Spinal cord (tissue), 10 donors: Measurements from ENCODE around the gene RCAN3. TPM values are rescaled to one million over a fixed set of nuclear protein-coding genes. Genes with fewer than 3 reads are reported as not detected.
A peak's percentile ranks its signal among the peaks of the same experiment; 100 is the strongest.

Experiments used
- DNase-seq, 6 donors: peaks; one replicate each; pipeline versions ENCODE4 v3.0.0 to v3.0.0-alpha.2; 2013 to 2015; ENCODE audit warnings: low spot score in 6 of 6, low read depth in 4 of 6
- H3K27ac ChIP-seq: one replicate; pipeline ENCODE4 v1.5.1; 2013; ENCODE audit warnings: low read depth, low read length, control low read depth
- H3K27me3 ChIP-seq: one replicate; pipeline ENCODE4 v1.6.1; 2013; ENCODE audit warnings: low read length; ENCODE audit not compliant: control insufficient read depth, insufficient read depth
- H3K36me3 ChIP-seq: one replicate; pipeline ENCODE4 v1.6.1; 2013; ENCODE audit warnings: low read length; ENCODE audit not compliant: control insufficient read depth, insufficient read depth
- H3K4me1 ChIP-seq: one replicate; pipeline ENCODE4 v1.6.1; 2013; ENCODE audit warnings: low read length; ENCODE audit not compliant: control insufficient read depth, insufficient read depth
- H3K4me3 ChIP-seq: one replicate; pipeline ENCODE4 v1.5.1; 2013; ENCODE audit warnings: low read depth, low read length, control low read depth
- H3K9me3 ChIP-seq: one replicate; pipeline ENCODE4 v1.6.1; 2013; ENCODE audit warnings: low read length; ENCODE audit not compliant: control insufficient read depth, insufficient read depth
- WGBS: methylation state at CpG from one replicate; pipeline ENCODE4 v1.1.5; 2013; ENCODE audit warnings: missing lambda C conversion rate; ENCODE audit not compliant: insufficient coverage; 5-methylcytosine and 5-hydroxymethylcytosine counted together
- polyA plus RNA-seq, 2 donors: library from polyadenylated mRNA; unstranded; fragments of 120-200 nt; gene quantifications; one replicate each; pipeline ENCODE4 v1.2.1, GENCODE V29; 2013; ENCODE audit not compliant: insufficient read length in 2 of 2
- total RNA-seq, 2 donors: library from RNA; depleted of rRNA in 1 of 2; stranded (reverse); fragments of 120-200 nt in 1 of 2; fragments of >200 nt in 1 of 2; gene quantifications; one replicate each; pipeline versions ENCODE4 v1.2.3 to v1.2.4, GENCODE V29; 2013 to 2014
- donor health status: healthy.

Gene RCAN3
- total and polyA plus RNA-seq, 4 donors, result 9.1 to 19.9 (median 11.7) TPM

DNA sequence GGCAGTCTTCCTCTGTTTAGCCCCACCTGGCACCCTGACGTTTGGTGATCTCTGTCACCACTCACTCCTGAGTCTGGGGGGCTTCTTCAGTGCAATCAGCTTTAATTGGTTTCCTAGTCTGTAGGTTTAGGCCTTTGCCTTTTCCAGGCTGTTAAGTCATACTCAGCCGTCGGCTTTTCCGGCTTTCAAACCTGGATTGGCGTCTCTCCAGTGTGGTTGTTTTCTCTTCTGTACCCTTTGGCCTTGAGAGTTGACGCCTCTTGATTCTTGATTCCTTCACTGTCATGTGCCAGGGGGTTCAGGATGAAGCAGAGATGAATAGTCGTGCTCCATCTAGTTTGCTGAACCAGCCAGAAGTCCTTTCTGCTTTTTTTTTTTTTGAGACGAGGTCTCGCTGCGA, 78.1 kb downstream of the RCAN3 start:
- 83% methylated on average over 9 of the region's 10 CpGs for WGBS

DNA sequence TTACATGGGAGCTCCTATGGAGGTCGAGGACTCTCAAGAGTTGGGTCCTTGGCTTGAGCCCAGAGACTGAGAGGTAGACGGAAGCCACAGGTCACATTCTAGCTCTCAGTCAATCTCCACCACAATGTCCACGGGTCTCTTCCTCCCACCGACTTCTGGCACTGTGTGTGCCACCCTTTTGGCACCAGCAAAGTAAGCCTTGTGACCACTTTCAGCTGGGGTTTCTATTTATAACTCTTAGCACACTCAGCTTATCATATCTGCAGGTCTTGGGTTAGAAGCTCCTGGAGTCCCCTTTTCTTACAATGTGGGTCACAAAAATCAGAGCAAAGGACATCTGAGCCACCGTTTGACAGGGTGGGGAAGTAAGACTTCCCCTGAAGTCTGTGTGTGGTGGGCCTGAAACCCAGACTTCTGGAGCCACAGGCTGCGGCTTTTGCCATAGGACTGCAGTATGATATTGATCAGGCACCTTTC, 81.6 kb downstream of the RCAN3 start:
- no peaks in the 10 kb centered on the region for H3K9me3 ChIP-seq
- H3K4me3 ChIP-seq, result no peak overlapping the region
- no peaks in the 10 kb centered on the region for H3K4me1 ChIP-seq
- DNase-seq, result no peak
- no peaks in the 10 kb centered on the region for H3K36me3 ChIP-seq
- H3K27me3 ChIP-seq, result peaks cover 5% of the 10 kb centered on the region
- 74% methylated on average over 6 of the region's 6 CpGs for WGBS
- no peak overlapping the region for H3K27ac ChIP-seq

More for the DNA sequence above, 78.1 kb downstream of the RCAN3 start:
- Histone ChIP-seq H3K9me3 (no peaks in the 10 kb centered on the region), H3K36me3 (no peaks in the 10 kb centered on the region), H3K27me3 (peaks cover 4% of the 10 kb centered on the region), H3K4me3 (no peak overlapping the region), H3K27ac (no peak overlapping the region), H3K4me1 (peaks cover 11% of the 10 kb centered on the region)
- DNase-seq, result no peak

DNA sequence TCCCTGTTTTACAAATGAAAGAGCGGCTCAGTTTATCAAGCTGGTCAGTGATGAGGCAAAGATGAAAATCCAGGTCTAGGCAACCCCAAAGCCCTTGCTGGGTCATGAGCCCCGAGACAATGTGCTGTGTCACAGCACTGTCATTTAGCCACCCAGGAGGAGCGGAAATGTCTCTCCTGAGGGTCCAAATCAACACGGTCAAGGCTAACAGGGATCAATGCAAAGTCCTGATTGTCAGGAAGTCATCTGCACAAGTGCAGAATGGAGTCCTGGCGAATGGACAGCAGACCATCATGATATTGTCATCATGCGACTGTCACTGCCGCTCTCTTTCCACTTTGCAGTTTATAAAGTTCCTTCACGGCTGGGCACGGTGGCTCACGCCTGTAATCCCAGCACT, 83.5 kb downstream of the RCAN3 start:
- no peak overlapping the region for H3K27ac ChIP-seq
- no peaks in the 10 kb centered on the region for H3K4me1 ChIP-seq
- no peaks in the 10 kb centered on the region for H3K36me3 ChIP-seq
- H3K9me3 ChIP-seq, result no peaks in the 10 kb centered on the region
- peaks cover 5% of the 10 kb centered on the region for H3K27me3 ChIP-seq
- no peak for DNase-seq
- 91% methylated on average over 10 of the region's 10 CpGs for WGBS
- no peak overlapping the region for H3K4me3 ChIP-seq

DNA sequence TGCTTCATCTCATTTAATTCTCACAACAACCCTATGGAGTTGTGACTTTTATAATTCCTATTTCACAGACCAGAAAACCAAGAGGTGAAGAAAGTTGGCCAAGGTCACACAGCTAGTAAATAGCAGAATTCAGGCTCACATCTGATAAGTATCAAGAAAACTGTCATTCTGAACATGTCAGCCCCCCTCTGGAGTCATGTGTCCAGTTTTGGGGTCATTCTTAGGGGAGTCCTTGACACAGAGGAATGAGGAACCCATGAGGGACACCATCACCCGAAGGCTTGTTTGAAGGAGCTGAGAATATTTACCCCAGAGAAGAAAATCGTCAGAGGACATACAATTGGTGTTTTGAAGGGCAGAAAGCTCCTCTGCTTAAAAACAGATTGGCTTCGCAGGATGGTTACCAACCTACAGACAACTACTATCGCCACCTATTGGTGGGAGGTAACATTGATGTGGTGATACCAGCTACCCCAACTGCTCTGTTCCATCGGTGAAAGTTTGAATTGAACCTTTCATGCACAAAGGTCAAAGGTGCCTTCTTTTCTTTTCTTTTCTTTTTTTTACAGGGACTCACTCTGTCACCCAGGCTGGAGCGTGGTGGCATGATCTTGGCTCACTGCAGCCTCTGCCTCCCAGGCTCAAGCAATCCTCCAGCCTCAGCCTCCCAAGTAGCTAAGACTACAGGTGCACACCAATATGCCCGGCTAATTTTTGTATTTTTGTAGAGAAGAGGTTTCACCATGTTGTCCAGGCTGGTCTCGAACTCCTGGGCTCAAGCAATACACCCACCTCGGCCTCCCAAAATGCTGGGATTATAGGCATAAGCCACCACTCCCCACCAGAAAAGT, 84.6 kb downstream of the RCAN3 start:
- H3K9me3 ChIP-seq, result no peaks in the 10 kb centered on the region
- peak in 2 of 6 donors; percentile 43 to 49 for DNase-seq
- H3K4me1 ChIP-seq, result no peaks in the 10 kb centered on the region
- H3K36me3 ChIP-seq, result no peaks in the 10 kb centered on the region
- no peak overlapping the region for H3K4me3 ChIP-seq
- 60% methylated on average over 1 of the region's 9 CpGs for WGBS
- H3K27ac ChIP-seq, result no peak overlapping the region
- H3K27me3 ChIP-seq, result peaks cover 5% of the 10 kb centered on the region

DNA sequence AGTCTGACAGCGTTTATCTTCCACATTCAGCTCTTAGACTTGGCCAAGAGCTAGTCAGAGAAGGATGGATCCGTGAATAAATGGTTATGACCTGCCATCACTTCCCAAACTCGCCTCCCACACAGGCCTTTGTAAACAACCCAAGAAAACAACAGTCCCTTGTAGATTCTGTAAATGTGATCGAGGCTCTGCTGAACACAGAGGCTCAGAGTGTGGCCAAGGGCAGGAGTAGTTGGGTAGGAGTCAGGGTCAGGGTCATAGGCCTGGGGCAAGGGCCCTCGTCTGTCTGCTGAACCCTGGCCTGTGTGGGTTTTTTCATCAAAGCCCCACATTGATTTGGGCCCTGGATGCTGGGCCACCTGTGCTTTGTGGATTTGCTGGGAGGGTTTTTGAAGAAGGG, 85.9 kb downstream of the RCAN3 start:
- H3K4me1 ChIP-seq, result no peaks in the 10 kb centered on the region
- H3K27ac ChIP-seq, result no peak overlapping the region
- H3K27me3 ChIP-seq, result peaks cover 5% of the 10 kb centered on the region
- no peak overlapping the region for H3K4me3 ChIP-seq
- no peaks in the 10 kb centered on the region for H3K36me3 ChIP-seq
- DNase-seq, result no peak
- H3K9me3 ChIP-seq, result no peaks in the 10 kb centered on the region
- WGBS, result 47% methylated on average over 2 of the region's 5 CpGs

DNA sequence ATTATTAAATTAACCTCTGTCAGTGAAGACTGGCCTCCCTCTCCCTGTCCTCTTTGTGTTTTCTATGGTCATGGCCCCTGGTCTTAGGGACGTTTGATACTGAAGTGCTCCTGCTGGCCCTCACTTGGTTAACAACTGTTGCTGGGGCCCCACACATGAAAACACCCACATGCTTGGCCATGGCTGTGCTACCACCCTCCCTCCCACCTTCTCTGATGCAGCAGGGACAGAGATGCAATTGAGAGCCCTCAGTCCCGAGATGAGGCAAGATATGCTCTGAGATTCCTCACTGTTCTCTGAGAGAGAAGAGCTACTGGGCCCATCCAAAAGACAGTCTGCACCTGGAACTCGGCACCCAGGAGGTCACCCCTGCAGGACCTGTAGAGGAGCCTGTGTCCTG, 86.6 kb downstream of the RCAN3 start:
- Histone ChIP-seq H3K4me1 (no peaks in the 10 kb centered on the region), H3K27me3 (peaks cover 5% of the 10 kb centered on the region), H3K36me3 (no peaks in the 10 kb centered on the region), H3K4me3 (no peak overlapping the region), H3K9me3 (no peaks in the 10 kb centered on the region), H3K27ac (no peak overlapping the region)
- WGBS, result 73% methylated on average over 3 of the region's 3 CpGs
- no peak for DNase-seq

Other genes starting within 250 kb of the RCAN3 start
- 1 to 10 TPM in 1 of 2 donors, under 1 TPM in 1; 0.69 to 2.5 TPM for gene GRHL3, start 183.5 kb upstream of the RCAN3 start, total RNA-seq
- 1 to 10 TPM; 2.9 to 3.0 TPM for gene GRHL3, start 183.5 kb upstream of the RCAN3 start, polyA plus RNA-seq
- gene STPG1, start 89.1 kb upstream of the RCAN3 start, total RNA-seq, result 10 to 100 TPM in 1 of 2 donors, 1 to 10 TPM in 1; 8.1 to 10.9 TPM
- 10 to 100 TPM; 11.0 to 13.1 TPM for gene STPG1, start 89.1 kb upstream of the RCAN3 start, polyA plus RNA-seq
- gene NIPAL3, start 87.0 kb upstream of the RCAN3 start, total RNA-seq, result 10 to 100 TPM; 23.9 to 66.8 TPM
- gene NIPAL3, start 87.0 kb upstream of the RCAN3 start, polyA plus RNA-seq, result 10 to 100 TPM; 24.3 to 26.3 TPM
- gene NCMAP, start 53.3 kb downstream of the RCAN3 start, total RNA-seq, result 10 to 100 TPM in 1 of 2 donors, 1 to 10 TPM in 1; 2.0 to 10.7 TPM
- gene NCMAP, start 53.3 kb downstream of the RCAN3 start, polyA plus RNA-seq, result under 1 TPM; 0.08 to 0.26 TPM
- gene SRRM1, start 140.5 kb downstream of the RCAN3 start, total RNA-seq, result 10 to 100 TPM; 45.5 to 51.8 TPM
- gene SRRM1, start 140.5 kb downstream of the RCAN3 start, polyA plus RNA-seq, result 100 to 1,000 TPM; 102 to 129 TPM
- gene CLIC4, start 242.6 kb downstream of the RCAN3 start, total RNA-seq, result 100 to 1,000 TPM; 203 to 245 TPM
- gene CLIC4, start 242.6 kb downstream of the RCAN3 start, polyA plus RNA-seq, result 100 to 1,000 TPM in 1 of 2 donors, 10 to 100 TPM in 1; 97.4 to 107 TPM